GM12891 (cell line): ENCODE data around the gene NRXN3.

Experiments
- PAX5 ChIP-seq: IDR thresholded peaks from 2 replicates; pipeline ENCODE4 v1.6.1; 2011; ENCODE audit warnings: low read length, moderate library complexity, mild to moderate bottlenecking; ENCODE audit not compliant: insufficient read depth, severe bottlenecking
- POLR2A ChIP-seq: IDR thresholded peaks from 2 replicates; pipeline ENCODE4 v1.6.1; 2011; ENCODE audit warnings: low read depth, low read length, control low read depth
- SPI1 ChIP-seq: IDR thresholded peaks from 2 replicates; pipeline ENCODE4 v1.6.1; 2011; ENCODE audit warnings: low read depth, low read length, control low read depth

- TF ChIP-seq POLR2A (no peak), PAX5 (no peak), SPI1 (no peak)
These were observed 1136.4 kb downstream of the NRXN3 start for GRCh38 chr14:79306546-79306945.
